GM18517 (cell line): ENCODE data around the gene SLC6A4.
A peak's percentile ranks its signal among the peaks of the same experiment; 100 is the strongest.
"Not testable (repeated sequence)": the region's sequence is repeated elsewhere in the genome, so short reads cannot be mapped to it uniquely, and the experiment has no call there.

Experiments used
- ATAC-seq: cut with Tn5 transposase; IDR thresholded peaks from one replicate; pipeline ENCODE4 v1.9.1; 2021; ENCODE audit warnings: mild to moderate bottlenecking, moderate library complexity; ENCODE audit not compliant: unreplicated experiment

Gene SLC6A4

GRCh38 chr17:30221346-30221745 is 14.2 kb downstream of the SLC6A4 start:
- no peak for ATAC-seq

GRCh38 chr17:30220414-30220813 is 15.1 kb downstream of the SLC6A4 start:
- no peak for ATAC-seq

GRCh38 chr17:30219833-30220232 is 15.7 kb downstream of the SLC6A4 start:
- ATAC-seq, result no peak

- no peak for ATAC-seq
Observed at GRCh38 chr17:30219315-30219714, 16.2 kb downstream of the SLC6A4 start.

GRCh38 chr17:30218799-30219198 is 16.7 kb downstream of the SLC6A4 start:
- no peak for ATAC-seq

- no peak for ATAC-seq
Observed at GRCh38 chr17:30217746-30218245, 17.7 kb downstream of the SLC6A4 start.

GRCh38 chr17:30217054-30217453 is 18.4 kb downstream of the SLC6A4 start:
- ATAC-seq, result no peak

GRCh38 chr17:30212750-30213149 is 22.7 kb downstream of the SLC6A4 start:
- peak; percentile 74 for ATAC-seq

- ATAC-seq, result no peak
Observed at GRCh38 chr17:30211371-30211770, 24.1 kb downstream of the SLC6A4 start.

GRCh38 chr17:30210901-30211300 is 24.6 kb downstream of the SLC6A4 start:
- ATAC-seq, result no peak

- no peak for ATAC-seq
Observed at GRCh38 chr17:30210366-30210765, 25.1 kb downstream of the SLC6A4 start.

GRCh38 chr17:30209930-30210329 is 25.6 kb downstream of the SLC6A4 start:
- ATAC-seq, result no peak

- ATAC-seq, result no peak
Observed at GRCh38 chr17:30208214-30208613, 27.3 kb downstream of the SLC6A4 start.

- no peak for ATAC-seq
Observed at GRCh38 chr17:30207655-30208054, 27.8 kb downstream of the SLC6A4 start.

GRCh38 chr17:30203471-30203981 is 32.0 kb downstream of the SLC6A4 start:
- ATAC-seq, result no peak

GRCh38 chr17:30200656-30201055 is 34.8 kb downstream of the SLC6A4 start:
- ATAC-seq, result not testable (repeated sequence)

- ATAC-seq, result no peak
Observed at GRCh38 chr17:30200106-30200505, 35.4 kb downstream of the SLC6A4 start.

- ATAC-seq, result no peak
Observed at GRCh38 chr17:30199600-30199999, 35.9 kb downstream of the SLC6A4 start.

GRCh38 chr17:30197416-30197815 is 38.1 kb downstream of the SLC6A4 start:
- no peak for ATAC-seq

GRCh38 chr17:30196504-30196903 is 39.0 kb downstream of the SLC6A4 start:
- no peak for ATAC-seq

- no peak for ATAC-seq
Observed at GRCh38 chr17:30191072-30191471, 44.4 kb downstream of the SLC6A4 start.

GRCh38 chr17:30188211-30188939 is 47.1 kb downstream of the SLC6A4 start:
- ATAC-seq, result no peak

GRCh38 chr17:30187573-30187972 is 47.9 kb downstream of the SLC6A4 start:
- no peak for ATAC-seq
